A673 (cell line): ENCODE measurements around the gene LAMA4. TPM values are rescaled to one million over a fixed set of nuclear protein-coding genes. Genes with fewer than 3 reads are reported as not detected.

ENCODE experiments used
- BruUV-seq: library from RNA; stranded (reverse); fragments of 400-500 nt; replicated peaks from 2 replicates; lab custom pipeline; 2021; lab: Mats Ljungman, UMichigan
- CTCF ChIA-PET: fragments of 300-600 bp; sonication (Branson Sonifier 250); formaldehyde crosslinking; loops from one replicate; lab custom pipeline; 2022; ENCODE audit warnings: antibody characterized with exemption; lab: Charles Lee
- POLR2A ChIA-PET: fragments of 300-600 bp; sonication (Branson Sonifier 250); formaldehyde crosslinking; loops from one replicate; lab custom pipeline; 2022; ENCODE audit warnings: antibody characterized with exemption; ENCODE audit not compliant: low non-redundant PET; lab: Charles Lee
- DNase-seq: peaks from one replicate; pipeline ENCODE4 v3.0.0-alpha.2; 2015; ENCODE audit warnings: low spot score
- H3K27ac ChIP-seq: fragments of 200-600 bp; sonication (generic); 2 replicates; pipeline ENCODE4 v1.5.1; 2016; ENCODE audit warnings: mixed run types, low read depth, mild to moderate bottlenecking, mixed read lengths, antibody characterized with exemption, low read length; ENCODE audit not compliant: poor library complexity, severe bottlenecking
- H3K27me3 ChIP-seq: fragments of 200-600 bp; sonication (generic); replicated peaks from 2 replicates; pipeline ENCODE4 v1.6.1; 2017; ENCODE audit warnings: mixed run types, low read depth, mild to moderate bottlenecking, mixed read lengths, antibody characterized with exemption, low read length; ENCODE audit not compliant: insufficient read depth, poor library complexity
- H3K36me3 ChIP-seq: fragments of 200-600 bp; sonication (generic); 2 replicates; pipeline ENCODE4 v1.6.1; 2016; ENCODE audit warnings: mixed run types, mild to moderate bottlenecking, mixed read lengths, antibody characterized with exemption, low read length; ENCODE audit not compliant: insufficient read depth, poor library complexity, severe bottlenecking
- H3K4me1 ChIP-seq: fragments of 200-600 bp; sonication (generic); 2 replicates; pipeline ENCODE4 v1.6.1; 2017; ENCODE audit warnings: mixed run types, mild to moderate bottlenecking, mixed read lengths, antibody characterized with exemption, low read length; ENCODE audit not compliant: insufficient read depth, poor library complexity, severe bottlenecking
- H3K4me3 ChIP-seq: fragments of 200-600 bp; sonication (generic); 2 replicates; pipeline ENCODE4 v1.5.1; 2016; ENCODE audit warnings: low read depth, mixed run types, mild to moderate bottlenecking, mixed read lengths, low read length; ENCODE audit not compliant: poor library complexity, severe bottlenecking
- H3K9me3 ChIP-seq: fragments of 200-600 bp; sonication (generic); 2 replicates; pipeline ENCODE4 v1.6.1; 2016; ENCODE audit warnings: mixed run types, low read depth, mild to moderate bottlenecking, mixed read lengths, antibody characterized with exemption, low read length; ENCODE audit not compliant: poor library complexity, severe bottlenecking
- EZH2 ChIP-seq: fragments of 200-600 bp; sonication (generic); IDR thresholded peaks from 2 replicates; pipeline ENCODE4 v1.6.1; 2017; ENCODE audit warnings: borderline replicate concordance, low read depth, mild to moderate bottlenecking, mixed read lengths, antibody characterized with exemption, low read length; ENCODE audit not compliant: poor library complexity, severe bottlenecking
- intact Hi-C: fragments of 100-400 bp; cut with micrococcal nuclease; formaldehyde crosslinking; loops from one replicate; pipeline ENCODE4 v1.10.0; 2022; ENCODE audit not compliant: unreplicated experiment
- total RNA-seq: library from RNA; stranded (reverse); gene quantifications from 2 replicates; pipeline ENCODE4 v1.2.3, GENCODE V29; 2021
- TF ChIP-seq, protein P1 (sequence below): fragments of 300-800, 200-600 bp; sonication (generic); conservative IDR thresholded peaks from 2 replicates; pipeline ENCODE4 v1.5.1; 2017; ENCODE audit warnings: low read depth, mild to moderate bottlenecking, antibody characterized with exemption, low read length, moderate library complexity, mixed read lengths

LAMA4 gene
- total RNA-seq, 1 experiment from 2014 or later: 1.2 TPM

DNA sequence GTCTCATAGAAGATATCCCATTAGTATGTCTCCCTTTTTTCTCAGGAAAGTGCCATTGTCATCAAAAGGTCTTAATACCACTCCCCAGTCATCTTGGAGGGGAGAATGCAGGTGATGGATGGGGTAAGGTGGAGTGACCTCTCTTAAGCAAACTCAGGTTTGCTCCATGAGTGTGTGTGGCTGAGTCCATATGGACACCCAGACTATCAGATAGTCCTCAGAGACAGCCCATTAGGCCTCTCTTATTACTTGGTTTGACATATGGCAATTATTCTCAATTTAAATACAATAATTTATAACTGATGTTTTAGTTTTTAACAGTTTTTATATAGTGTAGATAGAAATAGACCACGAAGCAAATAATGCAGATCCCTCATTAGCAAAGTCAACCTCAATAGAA, 23.2 kb downstream of the LAMA4 start:
- Histone ChIP-seq H3K27me3 (no peaks in the 10 kb centered on the region), H3K27ac (no peak overlapping the region), H3K4me3 (no peak overlapping the region), H3K4me1 (no peaks in the 10 kb centered on the region), H3K9me3 (no peaks in the 10 kb centered on the region), H3K36me3 (no peaks in the 10 kb centered on the region)
- no peak for DNase-seq
- ChIA-PET CTCF (no interaction called here), POLR2A (no interaction called here)
- BruUV-seq: no TSS peak
- intact Hi-C loops: no loop called here
- TF ChIP-seq EZH2: no peak
- TF ChIP-seq, protein P1, sequence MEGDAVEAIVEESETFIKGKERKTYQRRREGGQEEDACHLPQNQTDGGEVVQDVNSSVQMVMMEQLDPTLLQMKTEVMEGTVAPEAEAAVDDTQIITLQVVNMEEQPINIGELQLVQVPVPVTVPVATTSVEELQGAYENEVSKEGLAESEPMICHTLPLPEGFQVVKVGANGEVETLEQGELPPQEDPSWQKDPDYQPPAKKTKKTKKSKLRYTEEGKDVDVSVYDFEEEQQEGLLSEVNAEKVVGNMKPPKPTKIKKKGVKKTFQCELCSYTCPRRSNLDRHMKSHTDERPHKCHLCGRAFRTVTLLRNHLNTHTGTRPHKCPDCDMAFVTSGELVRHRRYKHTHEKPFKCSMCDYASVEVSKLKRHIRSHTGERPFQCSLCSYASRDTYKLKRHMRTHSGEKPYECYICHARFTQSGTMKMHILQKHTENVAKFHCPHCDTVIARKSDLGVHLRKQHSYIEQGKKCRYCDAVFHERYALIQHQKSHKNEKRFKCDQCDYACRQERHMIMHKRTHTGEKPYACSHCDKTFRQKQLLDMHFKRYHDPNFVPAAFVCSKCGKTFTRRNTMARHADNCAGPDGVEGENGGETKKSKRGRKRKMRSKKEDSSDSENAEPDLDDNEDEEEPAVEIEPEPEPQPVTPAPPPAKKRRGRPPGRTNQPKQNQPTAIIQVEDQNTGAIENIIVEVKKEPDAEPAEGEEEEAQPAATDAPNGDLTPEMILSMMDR: no peak

GRCh38 chr6:112228480-112229332, 25.7 kb downstream of the LAMA4 start:
- no peak for DNase-seq
- no peaks in the 10 kb centered on the region for H3K9me3 ChIP-seq
- ChIA-PET POLR2A (no interaction called here), CTCF (no interaction called here)
- TF ChIP-seq EZH2: no peak
- TF ChIP-seq, protein P1: no peak
- intact Hi-C loops: no loop called here
- no peak overlapping the region for H3K4me3 ChIP-seq
- BruUV-seq: no TSS peak
- H3K27ac ChIP-seq: no peak overlapping the region
- no peaks in the 10 kb centered on the region for H3K36me3 ChIP-seq
- H3K27me3 ChIP-seq: no peaks in the 10 kb centered on the region
- peaks cover under 1% of the 10 kb centered on the region for H3K4me1 ChIP-seq

- Histone ChIP-seq H3K4me1 (peaks cover 7% of the 10 kb centered on the region), H3K9me3 (no peaks in the 10 kb centered on the region), H3K27me3 (no peaks in the 10 kb centered on the region), H3K36me3 (no peaks in the 10 kb centered on the region), H3K27ac (no peak overlapping the region), H3K4me3 (no peak overlapping the region)
- intact Hi-C loops: no loop called here
- no peak for DNase-seq
- no TSS peak for BruUV-seq
- TF ChIP-seq, protein P1: no peak
- TF ChIP-seq EZH2: no peak
- POLR2A ChIA-PET: no interaction called here
- CTCF ChIA-PET: no interaction called here
Measured at GRCh38 chr6:112227992-112228391, 26.4 kb downstream of the LAMA4 start.
